ENCODE measurements around the gene MICU1.

Gene MICU1

DNA sequence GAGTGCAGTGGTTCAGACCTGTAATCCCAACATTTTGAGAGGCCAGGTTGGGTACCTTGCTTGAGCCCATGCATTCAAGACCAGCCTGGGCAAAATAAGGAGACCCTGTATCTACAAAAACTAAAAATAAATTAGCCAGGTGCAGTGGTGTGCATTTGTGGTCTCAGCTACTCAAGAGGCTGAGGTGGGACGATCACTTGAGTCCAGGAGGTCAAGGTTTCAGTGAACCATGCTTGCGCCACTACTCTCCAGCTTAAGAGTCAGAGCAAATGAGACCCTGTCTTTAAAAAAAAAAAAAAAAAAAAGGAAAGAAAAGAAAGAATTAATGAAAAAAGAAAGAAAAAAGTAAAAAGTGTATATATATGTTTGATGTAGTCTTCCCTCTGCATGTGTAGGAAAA lies 24.7 kb downstream of the MICU1 start:
- Mint-ChIP-seq H3K27ac (no peak overlapping the region), H3K4me1 (ENCODE audit: low read depth) (peaks cover 4% of the 10 kb centered on the region), H3K27me3 (no peaks in the 10 kb centered on the region), H3K9me3 (ENCODE audit: low read depth) (no peaks in the 10 kb centered on the region), H3K4me3 (no peak overlapping the region), H3K36me3 (peaks cover 8% of the 10 kb centered on the region)

DNA sequence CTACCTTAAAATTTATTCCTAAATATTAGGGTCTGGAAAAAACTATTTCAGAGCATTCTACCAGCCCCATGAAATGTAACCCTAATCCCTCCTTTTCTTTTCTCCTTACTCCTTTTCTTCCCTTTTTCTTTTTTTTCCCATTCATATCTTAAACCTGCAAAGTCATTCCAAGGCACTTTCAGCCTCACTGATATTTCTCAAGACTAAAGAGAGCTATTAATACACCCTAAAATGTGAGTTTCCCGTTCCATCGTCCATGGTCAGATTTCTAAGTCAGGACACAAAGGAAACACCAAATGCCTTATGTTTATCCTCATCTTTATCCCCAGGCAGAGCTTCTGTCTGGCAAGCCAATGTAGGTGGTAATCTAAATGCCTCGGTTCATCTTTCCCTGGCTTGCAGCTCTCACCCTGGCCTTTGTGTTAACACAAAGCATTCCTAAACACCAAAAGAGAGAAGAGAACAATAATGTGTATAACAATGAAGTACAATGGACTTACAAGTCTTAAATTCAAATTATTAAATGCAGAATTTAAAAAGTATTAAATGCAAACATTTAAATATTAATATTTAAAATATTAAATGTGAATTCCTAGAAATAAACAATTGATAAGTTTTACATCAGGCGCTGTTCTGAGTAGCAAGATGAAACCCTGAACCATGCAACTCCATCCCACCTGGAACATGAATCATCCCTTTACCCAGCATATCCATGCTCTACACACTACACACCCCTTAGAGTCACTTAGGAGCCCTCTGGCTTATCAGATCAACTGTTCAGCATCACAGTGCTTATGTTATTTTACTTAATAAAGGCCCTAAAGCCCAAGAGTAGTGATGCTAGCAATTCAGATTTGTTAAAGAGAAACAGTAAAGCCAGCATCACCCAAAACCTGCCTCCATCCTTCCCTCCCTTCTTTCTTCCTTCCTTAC lies 26.8 kb downstream of the MICU1 start:
- Mint-ChIP-seq H3K27me3 (no peaks in the 10 kb centered on the region), H3K4me3 (no peak overlapping the region), H3K4me1 (ENCODE audit: low read depth) (peaks cover 4% of the 10 kb centered on the region), H3K9me3 (ENCODE audit: low read depth) (no peaks in the 10 kb centered on the region), H3K36me3 (peaks cover 11% of the 10 kb centered on the region), H3K27ac (no peak overlapping the region)

DNA sequence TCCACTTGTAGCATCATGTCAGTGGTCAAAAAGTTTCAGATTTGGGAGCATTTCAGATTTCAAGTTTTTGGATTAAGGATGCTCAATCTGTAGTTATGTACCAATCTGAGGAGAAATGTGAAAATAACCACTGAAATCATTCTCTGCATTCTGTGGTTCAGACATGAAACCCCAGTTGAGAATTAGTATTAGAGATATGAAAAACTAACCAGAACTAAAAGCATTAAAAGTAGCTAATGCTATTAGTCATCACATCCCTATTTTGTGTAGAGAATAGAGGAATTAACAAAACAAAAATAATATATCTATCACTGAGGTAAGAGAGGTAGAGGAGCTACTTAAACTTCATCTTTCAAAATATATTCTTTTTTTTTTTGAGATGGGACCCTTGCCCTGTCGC lies 28.0 kb downstream of the MICU1 start:
- Mint-ChIP-seq H3K27me3 (no peaks in the 10 kb centered on the region), H3K9me3 (ENCODE audit: low read depth) (no peaks in the 10 kb centered on the region), H3K4me1 (ENCODE audit: low read depth) (peaks cover 8% of the 10 kb centered on the region), H3K4me3 (no peak overlapping the region), H3K36me3 (peaks cover 20% of the 10 kb centered on the region), H3K27ac (no peak overlapping the region)

DNA sequence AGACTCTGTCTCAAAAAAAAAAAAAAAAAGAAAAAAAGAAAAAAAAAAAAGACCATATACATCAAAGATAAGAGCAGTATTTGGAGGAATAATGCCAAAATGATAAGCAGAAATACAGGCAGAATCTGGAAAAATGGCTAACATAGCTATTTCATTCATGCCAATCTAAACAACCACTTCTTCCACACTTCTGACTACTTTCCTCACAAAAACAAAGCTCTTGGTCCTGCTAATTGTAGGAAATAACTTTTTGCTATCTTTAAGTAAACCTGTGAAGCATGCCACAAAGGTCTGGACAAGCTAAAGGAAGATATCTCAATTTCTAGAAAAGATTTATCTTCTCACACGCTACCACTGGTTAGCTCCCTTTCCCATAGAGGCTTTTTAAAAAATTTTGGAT lies 30.4 kb downstream of the MICU1 start:
- no peaks in the 10 kb centered on the region for H3K9me3 Mint-ChIP-seq (ENCODE audit: low read depth)
- H3K4me1 Mint-ChIP-seq (ENCODE audit: low read depth), result peaks cover 20% of the 10 kb centered on the region
- H3K27ac Mint-ChIP-seq, result no peak overlapping the region
- no peaks in the 10 kb centered on the region for H3K27me3 Mint-ChIP-seq
- H3K4me3 Mint-ChIP-seq, result no peak overlapping the region
- peaks cover 24% of the 10 kb centered on the region for H3K36me3 Mint-ChIP-seq

DNA sequence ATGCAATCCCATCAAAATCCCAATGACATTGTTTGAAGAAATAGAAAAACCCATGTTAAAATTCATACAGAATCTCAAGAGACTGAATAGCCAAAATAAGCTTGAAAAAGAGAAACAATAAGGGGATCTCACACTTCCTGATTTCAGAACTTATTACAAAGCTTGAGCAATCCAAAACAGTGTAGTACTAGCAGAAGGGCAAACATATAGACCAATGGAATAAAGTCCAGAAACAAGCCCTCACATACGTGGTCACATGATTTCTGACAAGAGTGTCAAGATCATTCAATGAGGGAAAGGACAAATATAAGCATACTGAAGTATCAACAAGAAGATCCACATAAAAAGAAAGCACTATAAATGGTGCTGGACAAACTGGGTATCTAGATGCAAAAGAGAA lies 31.9 kb downstream of the MICU1 start:
- H3K36me3 Mint-ChIP-seq, result peaks cover 26% of the 10 kb centered on the region
- no peak overlapping the region for H3K27ac Mint-ChIP-seq
- peaks cover 20% of the 10 kb centered on the region for H3K4me1 Mint-ChIP-seq (ENCODE audit: low read depth)
- no peak overlapping the region for H3K4me3 Mint-ChIP-seq
- H3K9me3 Mint-ChIP-seq (ENCODE audit: low read depth), result no peaks in the 10 kb centered on the region
- no peaks in the 10 kb centered on the region for H3K27me3 Mint-ChIP-seq

DNA sequence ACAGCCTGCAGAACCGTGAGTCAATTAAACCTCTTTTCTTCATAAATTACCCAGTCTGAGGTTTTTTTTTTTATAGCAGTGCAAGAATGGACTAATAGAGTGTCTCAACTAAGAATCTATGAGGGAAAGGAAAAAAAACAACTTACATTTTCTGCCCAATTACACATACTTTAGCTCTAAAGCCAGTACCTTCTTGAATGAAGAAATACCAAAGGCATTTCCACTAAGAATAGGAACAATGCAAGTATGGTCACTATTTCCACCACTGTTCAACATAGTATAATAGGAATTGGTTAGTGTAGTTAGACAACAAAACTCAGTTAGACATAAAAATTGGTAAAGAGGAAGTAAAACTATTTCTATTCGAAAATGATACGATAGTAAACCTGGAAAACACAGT lies 37.6 kb downstream of the MICU1 start:
- Mint-ChIP-seq H3K36me3 (peaks cover 13% of the 10 kb centered on the region), H3K4me1 (ENCODE audit: low read depth) (peaks cover 20% of the 10 kb centered on the region), H3K27ac (no peak overlapping the region), H3K4me3 (no peak overlapping the region), H3K27me3 (no peaks in the 10 kb centered on the region), H3K9me3 (ENCODE audit: low read depth) (no peaks in the 10 kb centered on the region)

DNA sequence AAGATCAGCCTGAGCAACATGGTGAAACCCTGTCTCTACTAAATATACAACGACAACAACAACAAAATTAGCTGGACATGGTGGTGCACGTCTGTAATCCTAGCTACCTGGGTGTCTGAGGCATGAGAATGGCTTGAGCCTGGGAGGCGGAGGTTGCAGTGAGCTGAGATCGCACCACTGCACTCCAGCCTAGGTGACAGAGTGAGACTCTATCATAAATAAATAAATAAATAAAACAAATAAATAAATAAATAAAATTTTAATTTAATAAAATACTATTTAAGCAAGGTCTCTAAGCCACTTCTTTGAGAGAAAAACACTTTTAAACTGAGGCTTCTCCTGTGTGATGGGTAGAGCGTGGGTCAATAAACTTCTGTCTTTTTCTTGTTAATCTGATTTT lies 38.3 kb downstream of the MICU1 start:
- Mint-ChIP-seq H3K36me3 (peaks cover 10% of the 10 kb centered on the region), H3K27ac (no peak overlapping the region), H3K4me1 (ENCODE audit: low read depth) (peaks cover 20% of the 10 kb centered on the region), H3K27me3 (no peaks in the 10 kb centered on the region), H3K4me3 (no peak overlapping the region), H3K9me3 (ENCODE audit: low read depth) (no peaks in the 10 kb centered on the region)

DNA sequence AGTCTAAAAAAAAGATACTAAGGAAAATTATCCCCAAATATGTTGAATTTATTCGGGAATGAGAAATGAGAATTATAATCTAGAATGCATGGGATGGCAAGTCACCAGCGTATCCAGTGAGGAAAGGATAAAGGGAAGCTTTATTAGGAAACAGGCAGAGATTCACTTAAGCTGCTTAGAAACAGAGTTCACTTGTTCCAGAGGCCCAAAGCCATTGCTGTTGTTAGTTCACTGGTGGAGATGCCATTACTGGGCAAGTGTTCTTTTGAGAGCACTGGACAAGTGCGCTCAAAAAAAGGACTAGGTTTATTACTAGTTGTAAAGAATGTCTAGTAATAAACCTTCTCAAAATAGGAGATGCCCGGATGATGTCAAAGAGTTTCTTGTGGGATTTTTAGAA lies 51.2 kb downstream of the MICU1 start:
- Mint-ChIP-seq H3K27ac (no peak overlapping the region), H3K4me3 (no peak overlapping the region), H3K9me3 (ENCODE audit: low read depth) (no peaks in the 10 kb centered on the region), H3K27me3 (no peaks in the 10 kb centered on the region), H3K4me1 (ENCODE audit: low read depth) (peaks cover 4% of the 10 kb centered on the region), H3K36me3 (peaks cover 5% of the 10 kb centered on the region)

DNA sequence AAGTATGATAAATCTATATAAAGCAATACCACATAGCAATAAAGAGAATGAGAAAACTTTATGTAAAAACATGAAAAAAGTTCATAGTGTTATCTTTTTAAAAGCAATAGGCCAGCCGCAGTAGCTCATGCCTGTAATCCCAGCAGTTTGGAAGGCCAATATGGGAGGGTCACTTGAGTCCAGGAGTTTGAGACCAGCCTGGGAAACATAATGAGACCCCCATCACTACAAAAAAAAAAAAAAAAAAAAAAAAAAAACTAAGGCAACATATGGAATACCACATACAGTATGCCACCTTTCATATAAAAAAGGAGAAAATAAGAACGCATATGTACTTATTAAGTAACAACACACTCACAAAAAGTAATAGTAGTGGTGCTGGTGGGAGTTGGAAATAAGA lies 52.8 kb downstream of the MICU1 start:
- no peak overlapping the region for H3K27ac Mint-ChIP-seq
- no peaks in the 10 kb centered on the region for H3K27me3 Mint-ChIP-seq
- no peaks in the 10 kb centered on the region for H3K9me3 Mint-ChIP-seq (ENCODE audit: low read depth)
- peaks cover 4% of the 10 kb centered on the region for H3K4me1 Mint-ChIP-seq (ENCODE audit: low read depth)
- H3K36me3 Mint-ChIP-seq, result peaks cover 5% of the 10 kb centered on the region
- no peak overlapping the region for H3K4me3 Mint-ChIP-seq

DNA sequence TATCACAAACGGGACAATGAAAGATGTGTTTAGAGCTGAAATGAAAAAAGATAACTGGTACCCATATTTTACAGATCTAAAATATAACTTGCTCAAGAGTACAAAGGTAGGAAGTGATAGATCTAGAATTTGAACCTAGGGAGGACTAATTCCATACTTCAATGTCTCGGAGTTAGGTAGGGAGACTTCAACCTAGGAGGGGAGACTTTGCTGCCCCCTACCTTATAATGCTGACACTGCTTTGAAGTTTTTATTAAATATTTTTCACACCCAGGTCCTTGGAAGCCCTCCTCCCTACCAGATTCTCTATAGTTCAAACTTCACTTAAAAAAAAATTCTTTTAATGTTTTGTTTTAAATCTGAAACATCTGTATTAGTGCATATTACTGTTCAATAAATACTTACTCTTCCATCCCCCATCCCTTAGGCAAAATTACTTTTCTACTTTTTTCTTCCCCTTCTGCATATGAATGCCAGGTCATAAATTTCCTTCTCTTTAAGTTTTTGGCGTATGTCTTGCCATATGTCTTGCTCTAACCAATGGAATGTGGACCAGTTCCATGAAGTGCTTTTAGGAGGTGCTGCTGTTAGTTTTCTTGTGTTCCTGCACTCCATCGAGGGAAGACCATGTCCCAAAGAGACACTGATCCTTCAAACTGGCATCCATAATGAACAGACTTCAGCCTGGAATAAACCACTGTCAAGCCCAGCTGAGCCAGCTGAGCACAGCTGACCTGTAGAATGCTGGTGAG lies 57.8 kb downstream of the MICU1 start:
- H3K4me1 Mint-ChIP-seq (ENCODE audit: low read depth), result peaks cover 17% of the 10 kb centered on the region
- peaks cover 18% of the 10 kb centered on the region for H3K36me3 Mint-ChIP-seq
- H3K4me3 Mint-ChIP-seq, result no peak overlapping the region
- no peaks in the 10 kb centered on the region for H3K27me3 Mint-ChIP-seq
- H3K9me3 Mint-ChIP-seq (ENCODE audit: low read depth), result no peaks in the 10 kb centered on the region
- H3K27ac Mint-ChIP-seq, result no peak overlapping the region

DNA sequence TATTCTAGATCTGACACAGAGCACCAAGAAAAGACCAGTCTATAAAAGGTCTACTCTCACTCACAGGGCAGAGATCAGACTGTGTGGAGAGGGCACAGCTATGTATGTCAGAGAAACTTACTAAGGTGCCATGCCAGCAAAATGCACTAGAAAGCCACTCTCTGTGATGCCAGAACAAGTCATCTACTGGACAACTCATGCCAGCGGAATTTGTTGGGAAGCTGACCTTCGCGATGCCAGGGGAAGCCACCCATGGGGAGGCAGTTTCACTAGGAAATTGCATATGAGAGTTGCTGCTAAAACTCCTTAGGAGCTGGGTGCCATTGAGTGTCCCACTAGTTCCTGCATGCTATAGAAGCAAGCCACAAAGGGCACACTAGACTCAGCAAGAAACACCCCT lies 58.5 kb downstream of the MICU1 start:
- H3K27me3 Mint-ChIP-seq, result no peaks in the 10 kb centered on the region
- H3K4me3 Mint-ChIP-seq, result no peak overlapping the region
- H3K9me3 Mint-ChIP-seq (ENCODE audit: low read depth), result no peaks in the 10 kb centered on the region
- H3K4me1 Mint-ChIP-seq (ENCODE audit: low read depth), result peaks cover 24% of the 10 kb centered on the region
- H3K27ac Mint-ChIP-seq, result no peak overlapping the region
- H3K36me3 Mint-ChIP-seq, result peaks cover 22% of the 10 kb centered on the region

DNA sequence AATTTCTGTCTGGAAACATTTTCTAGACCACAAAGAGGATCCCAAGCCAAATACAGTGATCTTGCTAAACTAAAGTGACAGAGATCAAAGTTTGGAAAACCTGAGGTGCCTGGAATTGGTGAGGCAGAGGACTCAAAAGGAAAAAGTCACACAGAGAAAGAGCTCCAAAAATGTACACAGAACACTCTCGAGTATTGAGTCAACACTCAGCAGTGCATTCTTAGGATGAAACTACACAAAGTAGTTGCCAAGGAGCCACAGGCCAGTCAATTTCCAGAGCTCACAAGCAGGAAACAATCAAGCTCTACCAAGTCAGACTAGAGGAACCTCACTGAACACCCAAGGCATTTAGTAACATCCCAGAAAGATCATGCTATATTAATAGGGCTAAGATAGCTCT lies 61.3 kb downstream of the MICU1 start:
- H3K9me3 Mint-ChIP-seq (ENCODE audit: low read depth), result no peaks in the 10 kb centered on the region
- no peak overlapping the region for H3K4me3 Mint-ChIP-seq
- H3K27ac Mint-ChIP-seq, result peak overlapping the region; percentile 30
- no peaks in the 10 kb centered on the region for H3K27me3 Mint-ChIP-seq
- peaks cover 28% of the 10 kb centered on the region for H3K4me1 Mint-ChIP-seq (ENCODE audit: low read depth)
- peaks cover 38% of the 10 kb centered on the region for H3K36me3 Mint-ChIP-seq

DNA sequence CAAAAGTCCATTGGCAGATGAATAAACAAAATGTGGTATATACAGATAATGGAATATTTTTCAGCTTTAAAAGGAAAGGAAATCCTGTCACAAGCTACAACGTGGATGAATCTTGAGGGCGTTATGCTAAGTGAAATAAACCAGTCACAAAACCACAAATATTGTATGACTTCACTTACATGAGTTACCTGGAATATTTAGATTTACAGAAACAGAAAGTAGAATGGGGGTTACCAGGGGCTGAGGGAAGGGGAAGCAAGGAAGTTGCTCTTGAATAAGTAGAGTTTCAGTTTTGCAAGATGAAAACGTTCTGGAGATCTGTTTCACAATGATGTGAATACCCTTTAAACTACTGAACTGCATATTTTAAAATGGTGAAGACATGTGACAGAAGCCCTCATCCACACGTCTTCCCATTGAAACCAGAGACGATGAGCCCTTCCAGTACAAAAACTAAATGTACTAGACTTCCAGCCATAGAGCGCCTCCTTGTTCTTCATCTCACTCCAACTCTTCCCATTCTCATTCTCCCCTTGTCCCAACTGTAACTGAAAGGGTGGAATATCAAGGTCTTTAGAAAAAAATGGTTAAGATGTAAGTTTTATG lies 62.4 kb downstream of the MICU1 start:
- Mint-ChIP-seq H3K9me3 (ENCODE audit: low read depth) (no peaks in the 10 kb centered on the region), H3K27me3 (no peaks in the 10 kb centered on the region)

DNA sequence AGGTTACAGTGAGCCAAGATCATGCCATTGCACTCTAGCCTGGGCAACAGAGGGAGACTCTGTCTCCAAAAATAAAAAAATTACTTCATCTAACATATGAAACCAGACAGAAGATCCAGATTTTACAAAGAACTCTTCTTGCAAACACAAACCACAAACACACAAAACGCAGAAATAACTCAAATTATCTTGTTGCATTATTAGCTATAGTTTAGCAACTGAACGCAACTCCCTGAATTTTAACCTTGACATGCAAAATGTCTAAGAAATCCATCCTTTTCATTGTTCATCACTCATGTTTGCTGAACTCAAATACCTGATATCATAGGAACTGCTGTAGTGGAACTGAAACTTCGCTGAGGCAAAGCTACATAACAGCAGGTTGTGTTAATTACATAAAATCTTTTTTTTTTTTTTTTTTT lies 64.1 kb downstream of the MICU1 start:
- Mint-ChIP-seq H3K4me3 (no peak overlapping the region), H3K9me3 (ENCODE audit: low read depth) (no peaks in the 10 kb centered on the region), H3K27ac (no peak overlapping the region), H3K27me3 (no peaks in the 10 kb centered on the region), H3K4me1 (ENCODE audit: low read depth) (peaks cover 28% of the 10 kb centered on the region), H3K36me3 (peaks cover 51% of the 10 kb centered on the region)

More for the DNA sequence above, 62.4 kb downstream of the MICU1 start:
- Mint-ChIP-seq H3K4me3 (peak overlapping the region; percentile 59), H3K27ac (peak overlapping the region; percentile 89), H3K4me1 (ENCODE audit: low read depth) (peaks cover 28% of the 10 kb centered on the region), H3K36me3 (peaks cover 40% of the 10 kb centered on the region)

DNA sequence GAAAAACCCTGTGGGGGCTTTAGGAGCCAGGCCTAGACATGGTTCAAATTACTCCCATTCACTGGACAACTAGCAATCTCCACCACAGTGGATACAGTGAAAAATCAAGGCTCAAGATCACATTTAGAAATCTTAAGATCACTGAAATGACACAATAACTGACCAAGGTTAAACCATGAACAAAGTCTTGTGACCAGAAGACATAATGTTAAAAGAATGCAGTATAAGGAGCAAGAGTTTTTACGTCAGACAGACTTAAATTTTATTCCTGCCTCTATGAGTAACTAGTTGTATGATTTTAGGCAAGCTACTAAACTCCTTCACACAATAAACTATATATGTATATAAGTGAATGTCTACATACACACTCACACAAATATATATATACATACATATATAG lies 68.5 kb downstream of the MICU1 start:
- no peaks in the 10 kb centered on the region for H3K27me3 Mint-ChIP-seq
- peaks cover 33% of the 10 kb centered on the region for H3K36me3 Mint-ChIP-seq
- no peaks in the 10 kb centered on the region for H3K9me3 Mint-ChIP-seq (ENCODE audit: low read depth)
- H3K27ac Mint-ChIP-seq, result no peak overlapping the region
- no peak overlapping the region for H3K4me3 Mint-ChIP-seq
- H3K4me1 Mint-ChIP-seq (ENCODE audit: low read depth), result peaks cover 6% of the 10 kb centered on the region

Measured in activated naive CD8-positive, alpha-beta T cell (primary cell).